GM21515 (cell line): ENCODE results near the gene KCNG2.
"Not testable (repeated sequence)": the region's sequence is repeated elsewhere in the genome, so short reads cannot be mapped to it uniquely, and the experiment has no call there.

Experiments used
- ATAC-seq: cut with Tn5 transposase; IDR thresholded peaks from one replicate; pipeline ENCODE4 v1.9.1; 2021; ENCODE audit not compliant: unreplicated experiment

KCNG2 gene

DNA sequence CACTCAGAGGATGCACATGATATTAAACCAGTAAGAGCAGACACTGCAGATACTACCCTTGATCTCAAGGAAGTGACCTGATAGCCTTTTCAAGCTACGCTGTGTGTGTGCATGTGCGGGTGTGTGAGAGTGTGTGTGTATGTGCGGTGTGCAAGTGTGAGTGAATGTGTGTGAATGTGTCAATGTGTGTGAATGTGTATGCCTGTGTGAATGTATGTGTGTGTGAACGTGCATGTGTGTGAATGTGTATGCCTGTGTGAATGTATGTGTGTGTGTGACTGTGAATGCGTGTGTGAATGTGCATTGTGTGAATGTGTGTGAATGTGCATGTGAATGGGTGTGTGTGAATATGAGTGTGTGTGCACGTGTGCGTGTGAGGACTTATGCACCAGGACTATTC, 53.8 kb downstream of the KCNG2 start:
- no peak for ATAC-seq

- no peak for ATAC-seq
These were observed 54.2 kb downstream of the KCNG2 start for GRCh38 chr18:79851950-79852349.

DNA sequence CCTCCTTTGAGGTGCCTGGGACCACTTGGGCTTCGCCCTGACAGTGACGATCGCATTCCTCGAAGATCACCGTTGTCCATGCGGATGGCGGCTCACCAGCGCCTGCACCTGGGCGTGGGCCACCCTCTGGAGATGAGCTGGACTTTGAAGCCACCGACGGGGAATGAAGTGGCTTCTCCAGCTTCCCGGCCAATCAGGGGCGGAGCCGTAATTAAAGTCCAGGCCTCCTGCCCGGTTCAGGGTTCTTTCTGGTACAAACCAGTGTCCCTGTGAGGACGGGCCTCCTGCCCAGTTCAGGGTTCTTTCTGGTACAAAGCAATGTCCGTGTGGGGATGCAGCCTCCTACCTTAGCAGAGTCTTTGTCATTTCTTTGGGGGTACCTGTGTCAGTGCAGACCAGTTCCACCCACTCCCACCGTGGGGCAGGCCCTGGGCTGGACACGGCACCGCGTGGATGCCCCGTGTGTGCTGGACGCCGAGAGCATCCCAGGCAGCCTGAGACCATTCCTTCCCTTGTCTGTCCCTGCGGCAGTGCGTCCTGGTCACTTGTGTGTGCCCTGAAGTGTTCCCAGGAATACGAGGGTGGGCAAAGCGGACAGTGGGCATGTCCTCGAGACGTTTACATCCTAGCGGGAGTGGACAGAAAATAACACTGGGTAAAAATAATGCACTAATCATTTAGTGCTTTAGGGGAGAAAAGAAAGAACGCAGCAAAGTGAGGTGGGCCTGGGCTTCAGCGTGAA, 55.0 kb downstream of the KCNG2 start:
- ATAC-seq, result no peak

GRCh38 chr18:79853303-79853992, 55.7 kb downstream of the KCNG2 start:
- no peak for ATAC-seq

GRCh38 chr18:79853993-79854364, 56.2 kb downstream of the KCNG2 start:
- no peak for ATAC-seq

DNA sequence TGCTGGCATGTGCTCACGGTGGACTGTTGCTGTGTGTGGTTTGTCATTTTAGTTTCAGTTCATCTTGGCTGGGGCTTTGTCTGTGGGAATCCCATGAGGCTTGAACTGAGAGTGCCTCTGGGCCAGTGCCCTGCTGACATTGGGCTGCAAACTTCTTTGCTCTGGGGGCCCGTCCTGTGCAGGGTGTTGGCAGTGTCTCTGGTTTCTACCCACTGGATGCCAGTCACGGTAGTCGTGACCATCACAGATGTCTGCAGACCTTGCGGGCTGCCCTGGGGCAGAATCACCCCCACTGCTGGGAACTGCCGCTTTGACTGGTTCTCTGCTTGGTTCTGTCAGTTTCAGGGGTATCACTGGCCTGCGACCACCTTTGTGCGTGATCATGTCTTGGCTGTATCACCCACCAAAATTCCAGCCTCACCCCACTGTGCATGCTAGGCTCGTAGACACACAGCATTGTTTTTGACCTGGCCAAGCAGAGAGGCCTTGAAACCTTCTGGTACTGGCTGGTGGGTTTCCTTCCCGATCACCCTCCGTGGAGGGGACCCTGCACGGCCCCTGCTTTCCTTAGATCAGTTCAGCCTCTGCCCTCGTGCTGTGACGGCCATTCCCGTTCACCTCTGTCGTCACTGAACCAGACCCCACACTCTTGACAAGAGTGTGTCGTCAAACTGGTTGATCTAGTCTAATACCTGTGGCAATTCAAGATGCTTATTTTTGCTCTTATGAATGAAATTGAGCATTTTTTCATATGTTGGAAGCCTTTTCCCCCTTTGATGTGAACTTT, 57.6 kb downstream of the KCNG2 start:
- peak; percentile 67 for ATAC-seq

DNA sequence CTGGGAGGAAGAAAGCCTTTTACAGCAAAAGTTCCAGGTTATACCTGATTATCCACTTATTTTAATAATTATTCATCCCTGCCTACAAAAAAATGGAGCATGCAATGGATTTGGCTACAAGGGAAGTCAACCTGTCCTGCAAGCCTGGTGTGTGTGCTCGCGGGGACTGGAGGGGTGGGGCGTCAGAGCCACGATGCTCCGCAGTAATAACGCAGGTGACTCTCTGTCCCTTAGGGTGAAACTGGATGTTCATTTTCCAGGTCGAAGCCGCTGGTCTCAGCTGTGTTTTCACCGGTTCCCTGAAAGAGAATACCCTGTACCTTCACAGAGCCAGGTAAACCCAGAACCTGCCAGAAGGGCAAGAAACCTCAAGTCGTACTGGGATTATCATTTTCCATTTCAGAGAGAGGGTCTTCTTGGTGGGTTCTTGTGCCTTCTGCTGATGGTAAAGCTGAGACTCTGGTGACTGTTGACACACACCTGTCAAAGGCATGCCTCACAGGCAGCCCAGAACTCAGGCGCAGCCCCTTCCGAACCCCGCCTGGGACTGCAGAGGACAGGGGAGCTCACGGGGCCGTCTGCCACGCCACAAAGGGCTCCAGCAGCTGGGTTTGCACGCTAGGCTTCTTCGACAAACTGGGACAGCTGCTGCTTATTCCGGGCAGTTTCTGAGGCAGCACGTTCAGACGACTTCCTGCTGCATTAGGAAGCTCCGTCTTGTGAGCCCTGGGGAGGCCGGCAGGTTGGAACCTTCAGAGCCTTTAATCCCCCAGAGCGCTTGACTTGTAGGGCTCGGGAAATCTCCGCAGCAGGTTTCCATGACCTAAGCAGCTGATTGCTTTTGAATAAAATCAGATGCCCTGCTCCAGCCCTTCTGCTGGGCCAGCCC, 58.6 kb downstream of the KCNG2 start:
- peak; percentile 68 for ATAC-seq

DNA sequence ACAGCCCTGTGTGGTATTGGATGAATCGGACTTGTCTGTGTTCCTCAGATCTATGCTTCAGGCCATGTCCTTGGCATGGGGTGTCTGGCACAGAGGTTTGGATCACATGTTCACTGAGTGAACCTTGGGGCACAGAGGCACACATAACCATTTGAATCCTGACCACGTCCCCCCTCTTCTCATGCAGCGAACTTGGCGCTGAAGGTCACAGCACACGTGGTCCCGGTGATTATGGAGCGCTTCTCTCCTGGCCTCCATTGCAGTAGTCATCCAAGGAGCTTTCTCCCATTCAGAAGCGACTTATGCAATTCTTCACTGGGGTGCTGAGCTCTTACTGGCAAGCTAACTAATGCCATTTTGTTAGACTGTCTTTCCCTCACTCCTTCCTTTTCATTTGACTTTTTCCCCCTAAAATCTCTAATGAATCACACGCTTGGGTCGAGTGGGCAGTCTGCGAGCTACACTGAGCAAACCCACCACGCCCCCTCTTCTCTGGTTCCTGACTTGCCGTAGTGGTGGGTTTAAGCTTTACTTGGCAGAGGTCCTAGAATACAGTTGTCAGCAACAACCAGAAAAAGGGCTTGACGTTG, 59.4 kb downstream of the KCNG2 start:
- ATAC-seq, result no peak

GRCh38 chr18:79859314-79859713, 61.6 kb downstream of the KCNG2 start:
- ATAC-seq, result no peak

DNA sequence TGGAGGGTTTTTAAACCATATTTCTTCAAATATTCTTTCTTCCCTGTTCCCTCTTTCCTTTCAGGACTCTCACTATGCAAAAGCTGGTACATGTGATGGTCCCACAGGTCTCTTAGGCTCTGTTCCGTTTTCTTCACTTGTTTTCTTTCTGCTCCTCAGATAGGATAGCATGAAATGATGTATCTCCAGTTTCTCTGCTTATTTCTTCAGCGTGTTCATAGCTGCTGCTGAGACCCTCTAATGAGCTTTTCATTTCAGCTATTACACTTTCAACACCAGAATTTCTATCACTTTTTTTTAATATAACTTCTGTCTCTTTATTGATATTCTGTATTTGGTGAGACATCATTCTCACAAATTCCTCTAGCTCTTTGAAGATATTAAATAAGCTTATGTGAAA, 63.9 kb downstream of the KCNG2 start:
- ATAC-seq, result no peak

DNA sequence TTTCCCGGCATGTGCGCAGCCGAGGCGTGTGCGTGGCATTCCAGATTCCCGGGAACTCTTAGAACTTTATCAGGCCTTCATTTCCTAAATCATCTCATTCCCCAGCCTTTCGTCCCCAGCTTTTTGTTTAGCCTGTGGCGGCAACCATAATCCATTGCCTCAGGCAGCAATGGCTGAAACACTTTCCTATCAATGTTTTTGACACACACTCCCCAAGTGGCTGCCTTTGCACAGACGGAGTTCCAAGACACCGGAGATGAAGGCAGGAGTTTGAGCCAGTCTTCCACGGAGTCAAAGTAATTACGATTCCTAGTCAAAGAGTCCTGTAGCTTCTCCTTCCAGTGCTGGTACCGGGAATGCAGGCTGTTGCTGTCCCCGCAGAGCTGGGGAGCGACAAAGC, 64.8 kb downstream of the KCNG2 start:
- no peak for ATAC-seq

- no peak for ATAC-seq
These were observed 65.6 kb downstream of the KCNG2 start for GRCh38 chr18:79863161-79864005.

DNA sequence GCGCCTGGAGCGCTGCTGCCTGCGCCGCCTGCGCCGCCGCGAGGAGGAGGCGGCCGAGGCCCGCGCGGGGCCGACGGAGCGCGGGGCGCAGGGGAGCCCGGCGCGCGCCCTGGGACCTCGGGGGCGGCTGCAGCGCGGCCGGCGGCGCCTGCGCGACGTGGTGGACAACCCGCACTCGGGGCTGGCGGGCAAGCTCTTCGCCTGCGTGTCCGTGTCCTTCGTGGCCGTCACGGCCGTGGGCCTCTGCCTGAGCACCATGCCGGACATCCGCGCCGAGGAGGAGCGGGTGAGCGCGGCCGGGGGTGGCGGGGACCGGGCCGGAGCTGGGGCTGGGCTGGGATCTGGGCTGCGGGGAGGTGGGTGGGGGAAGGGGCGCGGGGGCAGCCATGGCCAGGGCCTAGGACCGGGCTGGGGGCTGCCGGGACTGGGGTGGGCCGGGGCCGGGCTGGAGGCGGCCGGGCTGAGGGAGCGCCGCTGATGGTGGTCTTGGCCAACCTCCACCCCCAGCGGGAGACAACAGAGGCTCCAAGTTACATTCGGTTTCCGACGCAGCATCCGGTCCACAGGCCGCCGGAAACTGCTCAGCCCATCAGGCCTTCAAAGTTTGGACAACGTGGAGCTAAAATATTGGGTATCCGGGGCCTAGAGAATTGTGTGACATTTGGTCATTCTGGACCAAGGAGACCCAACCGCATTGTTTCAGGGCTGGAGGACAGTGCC, 66.4 kb downstream of the KCNG2 start:
- no peak for ATAC-seq

GRCh38 chr18:79864955-79865354, 67.2 kb downstream of the KCNG2 start:
- ATAC-seq, result not testable (repeated sequence)

DNA sequence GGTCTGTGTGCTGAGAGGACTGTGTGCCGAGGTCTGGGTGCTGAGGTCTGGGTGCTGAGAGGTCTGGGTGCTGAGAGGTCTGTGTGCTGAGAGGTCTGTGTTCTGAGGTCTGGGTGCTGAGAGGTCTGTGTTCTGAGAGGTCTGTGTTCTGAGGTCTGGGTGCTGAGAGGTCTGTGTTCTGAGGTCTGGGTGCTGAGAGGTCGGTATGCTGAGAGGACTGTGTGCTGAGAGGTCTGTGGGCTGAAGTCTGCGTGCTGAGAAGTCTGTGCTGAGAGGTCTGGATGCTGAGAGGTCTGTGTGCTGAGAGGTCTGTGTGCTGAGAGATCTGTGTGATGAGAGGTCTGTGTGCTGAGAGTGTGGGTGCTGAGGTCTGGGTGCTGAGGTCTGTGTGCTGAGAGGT, 68.2 kb downstream of the KCNG2 start:
- ATAC-seq, result not testable (repeated sequence)

DNA sequence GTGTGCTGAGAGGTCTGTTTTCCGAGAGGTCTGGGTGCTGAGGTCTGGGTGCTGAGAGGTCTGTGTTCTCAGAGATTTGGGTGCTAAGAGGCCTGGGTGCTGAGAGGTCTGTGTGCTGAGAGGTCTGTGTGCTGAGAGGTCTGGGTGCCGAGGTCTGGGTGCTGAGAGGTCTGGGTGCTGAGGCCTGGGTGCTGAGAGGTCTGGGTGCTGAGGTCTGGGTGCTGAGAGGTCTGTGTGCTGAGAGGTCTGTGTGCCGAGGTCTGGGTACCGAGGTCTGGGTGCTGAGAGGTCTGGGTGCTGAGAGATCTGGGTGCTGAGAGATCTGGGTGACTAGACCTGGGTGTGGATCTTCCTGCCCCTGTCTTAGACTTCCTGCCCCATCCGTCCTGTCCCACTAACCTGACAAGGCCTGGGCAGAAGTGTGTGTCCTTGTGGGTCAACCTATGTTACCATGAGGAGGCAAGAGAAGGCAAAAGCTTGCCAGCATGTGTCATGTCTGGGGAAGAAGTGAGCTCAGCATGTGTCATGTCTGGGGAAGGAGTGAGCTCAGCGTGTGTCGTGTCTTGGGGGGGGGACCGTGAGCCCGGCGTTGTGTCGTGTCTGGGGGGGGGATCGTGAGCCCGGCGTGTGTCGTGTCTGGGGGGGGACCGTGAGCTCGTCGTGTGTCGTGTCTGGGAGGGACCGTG, 69.3 kb downstream of the KCNG2 start:
- ATAC-seq, result no peak

GRCh38 chr18:79867666-79868065, 69.9 kb downstream of the KCNG2 start:
- ATAC-seq, result no peak

- no peak for ATAC-seq
These were observed 70.5 kb downstream of the KCNG2 start for GRCh38 chr18:79868168-79868784.
